SU-DHL-6 (cell line): ENCODE results near the gene CLCNKA.
"Not testable (repeated sequence)": the region's sequence is repeated elsewhere in the genome, so short reads cannot be mapped to it uniquely, and the experiment has no call there.

Source experiments
- H2AFZ ChIP-seq: fragments of 200-600 bp; sonication (generic); 2 replicates; pipeline ENCODE4 v1.6.1; 2014; ENCODE audit warnings: low read depth, mild to moderate bottlenecking, moderate library complexity, mixed read lengths, antibody characterized with exemption, low read length; ENCODE audit not compliant: severe bottlenecking
- H3F3A ChIP-seq: fragments of 200-600 bp; shearing (Covaris generic); 2 replicates; pipeline ENCODE4 v1.6.0; 2016; ENCODE audit warnings: antibody characterized with exemption, mild to moderate bottlenecking; ENCODE audit not compliant: insufficient read depth
- H3K27ac ChIP-seq: fragments of 200-600 bp; sonication (generic); 2 replicates; pipeline ENCODE4 v1.5.1; 2016; ENCODE audit warnings: low read depth, mild to moderate bottlenecking, low read length, moderate library complexity, mixed read lengths
- H3K27me3 ChIP-seq: fragments of 200-600 bp; sonication (generic), shearing (Covaris generic); 2 replicates; pipeline ENCODE4 v1.6.0; 2014; ENCODE audit warnings: mild to moderate bottlenecking, low read length
- H3K36me3 ChIP-seq: fragments of 200-600 bp; sonication (generic); 2 replicates; pipeline ENCODE4 v1.6.1; 2014; ENCODE audit warnings: mild to moderate bottlenecking, low read length, mixed read lengths
- H3K4me2 ChIP-seq: fragments of 300-600, 200-600 bp; shearing (Covaris generic), sonication (generic); 2 replicates; pipeline ENCODE4 v1.6.0; 2014; ENCODE audit warnings: low read length, low read depth, mild to moderate bottlenecking; ENCODE audit not compliant: poor library complexity, severe bottlenecking
- H3K4me3 ChIP-seq: fragments of 200-600 bp; sonication (generic); 2 replicates; pipeline ENCODE4 v1.5.1; 2014; ENCODE audit warnings: antibody characterized with exemption, low read length, mild to moderate bottlenecking, mixed read lengths; ENCODE audit not compliant: insufficient read depth, poor library complexity, severe bottlenecking
- H3K79me2 ChIP-seq: fragments of 200-600 bp; sonication (generic); 2 replicates; pipeline ENCODE4 v1.6.1; 2014; ENCODE audit warnings: mild to moderate bottlenecking, low read length, moderate library complexity; ENCODE audit not compliant: insufficient read depth
- H3K9ac ChIP-seq: fragments of 200-600 bp; sonication (generic); 2 replicates; pipeline ENCODE4 v1.7.0; 2014; ENCODE audit warnings: mild to moderate bottlenecking, low read length
- H3K9me2 ChIP-seq: fragments of 200-600 bp; sonication (generic); replicated peaks from 2 replicates; pipeline ENCODE4 v1.6.1; 2014; ENCODE audit warnings: low read length; ENCODE audit not compliant: insufficient read depth
- H3K9me3 ChIP-seq: fragments of 200-600 bp; sonication (generic); 2 replicates; pipeline ENCODE4 v1.6.1; 2014; ENCODE audit warnings: low read length, mixed read lengths; ENCODE audit not compliant: insufficient read depth
- H4K20me1 ChIP-seq: fragments of 200-600 bp; sonication (generic); 2 replicates; pipeline ENCODE4 v1.6.1; 2014; ENCODE audit warnings: low read depth, mild to moderate bottlenecking, antibody characterized with exemption, low read length, moderate library complexity, mixed read lengths
- EZH2phosphoT487 ChIP-seq: fragments of 200-600 bp; sonication (generic), shearing (Covaris generic); conservative IDR thresholded peaks from 2 replicates; pipeline ENCODE4 v1.6.1; 2018; ENCODE audit warnings: mild to moderate bottlenecking, antibody characterized with exemption, low read length, moderate library complexity, mixed read lengths
- TF ChIP-seq, protein P1 (sequence below): fragments of 200-600 bp; sonication (generic); IDR thresholded peaks from one replicate; pipeline ENCODE4 v1.5.1; 2017; ENCODE audit warnings: antibody characterized with exemption, mild to moderate bottlenecking, low read length, moderate library complexity; ENCODE audit not compliant: insufficient read depth, poor library complexity, severe bottlenecking

The CLCNKA gene

DNA sequence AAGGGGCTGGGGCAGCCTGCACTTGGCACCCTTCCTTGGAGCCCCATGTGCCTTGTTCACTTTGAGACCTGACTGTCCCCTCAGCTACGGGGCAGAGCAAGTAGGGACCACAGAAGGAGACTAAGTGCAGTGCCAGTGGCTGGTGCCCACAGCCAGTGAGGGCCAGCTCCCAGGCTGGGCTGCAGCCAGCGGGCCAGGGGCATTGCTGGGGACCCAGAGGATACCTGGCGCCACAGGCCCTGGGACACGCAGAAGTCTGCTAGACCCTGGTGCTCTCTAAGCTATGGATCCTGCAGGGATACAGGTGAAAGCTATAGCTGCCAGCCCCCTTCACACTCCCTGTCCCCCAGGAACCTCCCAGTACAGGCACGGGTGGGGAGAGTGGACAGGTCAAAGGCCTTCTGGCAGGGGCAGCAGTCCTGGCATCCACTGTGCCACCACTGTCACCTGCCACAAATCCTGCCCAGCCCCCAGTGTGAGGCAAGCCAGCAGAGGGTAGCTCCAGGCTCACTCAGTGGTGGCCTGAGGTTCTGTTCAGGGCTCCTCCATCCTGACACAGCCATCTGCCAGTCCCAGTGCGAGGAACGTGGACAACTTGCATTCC is 1.3 kb downstream of the CLCNKA start:
- Histone ChIP-seq H3K9me2 (no peaks in the 10 kb centered on the region), H3K9ac (no peak overlapping the region), H3F3A (no peaks in the 10 kb centered on the region), H3K79me2 (no peaks in the 10 kb centered on the region), H3K27me3 (no peaks in the 10 kb centered on the region), H4K20me1 (no peaks in the 10 kb centered on the region), H3K4me3 (no peak overlapping the region), H2AFZ (no peak overlapping the region), H3K9me3 (no peaks in the 10 kb centered on the region), H3K36me3 (no peaks in the 10 kb centered on the region), H3K27ac (no peak overlapping the region), H3K4me2 (no peak overlapping the region)
- TF ChIP-seq, protein P1, sequence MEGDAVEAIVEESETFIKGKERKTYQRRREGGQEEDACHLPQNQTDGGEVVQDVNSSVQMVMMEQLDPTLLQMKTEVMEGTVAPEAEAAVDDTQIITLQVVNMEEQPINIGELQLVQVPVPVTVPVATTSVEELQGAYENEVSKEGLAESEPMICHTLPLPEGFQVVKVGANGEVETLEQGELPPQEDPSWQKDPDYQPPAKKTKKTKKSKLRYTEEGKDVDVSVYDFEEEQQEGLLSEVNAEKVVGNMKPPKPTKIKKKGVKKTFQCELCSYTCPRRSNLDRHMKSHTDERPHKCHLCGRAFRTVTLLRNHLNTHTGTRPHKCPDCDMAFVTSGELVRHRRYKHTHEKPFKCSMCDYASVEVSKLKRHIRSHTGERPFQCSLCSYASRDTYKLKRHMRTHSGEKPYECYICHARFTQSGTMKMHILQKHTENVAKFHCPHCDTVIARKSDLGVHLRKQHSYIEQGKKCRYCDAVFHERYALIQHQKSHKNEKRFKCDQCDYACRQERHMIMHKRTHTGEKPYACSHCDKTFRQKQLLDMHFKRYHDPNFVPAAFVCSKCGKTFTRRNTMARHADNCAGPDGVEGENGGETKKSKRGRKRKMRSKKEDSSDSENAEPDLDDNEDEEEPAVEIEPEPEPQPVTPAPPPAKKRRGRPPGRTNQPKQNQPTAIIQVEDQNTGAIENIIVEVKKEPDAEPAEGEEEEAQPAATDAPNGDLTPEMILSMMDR = no peak
- no peak for TF ChIP-seq EZH2phosphoT487

DNA sequence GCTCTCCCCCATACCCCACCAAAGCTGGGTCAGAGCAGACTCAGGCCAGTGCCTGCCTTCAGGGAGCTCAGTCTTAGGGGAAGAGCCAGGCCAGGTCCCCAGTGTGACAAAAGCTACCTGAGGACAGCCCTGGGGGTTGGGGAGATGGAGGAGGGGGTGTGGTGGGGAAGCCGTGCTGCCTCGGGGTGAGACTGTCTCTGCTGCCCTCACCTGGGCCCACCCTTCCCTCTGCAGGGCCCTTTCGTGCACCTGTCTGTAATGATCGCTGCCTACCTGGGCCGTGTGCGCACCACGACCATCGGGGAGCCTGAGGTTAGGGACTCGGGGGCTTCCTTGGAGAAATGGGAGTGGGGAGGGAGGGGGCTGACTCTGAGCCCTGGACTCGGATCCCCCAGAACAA is 4.5 kb downstream of the CLCNKA start:
- not testable (repeated sequence) for H3K4me3 ChIP-seq, H3K27ac ChIP-seq, H3K9me2 ChIP-seq, H3K9ac ChIP-seq, H3K36me3 ChIP-seq, H3F3A ChIP-seq, H3K9me3 ChIP-seq, H2AFZ ChIP-seq, H3K27me3 ChIP-seq, H3K79me2 ChIP-seq, H3K4me2 ChIP-seq, H4K20me1 ChIP-seq

DNA sequence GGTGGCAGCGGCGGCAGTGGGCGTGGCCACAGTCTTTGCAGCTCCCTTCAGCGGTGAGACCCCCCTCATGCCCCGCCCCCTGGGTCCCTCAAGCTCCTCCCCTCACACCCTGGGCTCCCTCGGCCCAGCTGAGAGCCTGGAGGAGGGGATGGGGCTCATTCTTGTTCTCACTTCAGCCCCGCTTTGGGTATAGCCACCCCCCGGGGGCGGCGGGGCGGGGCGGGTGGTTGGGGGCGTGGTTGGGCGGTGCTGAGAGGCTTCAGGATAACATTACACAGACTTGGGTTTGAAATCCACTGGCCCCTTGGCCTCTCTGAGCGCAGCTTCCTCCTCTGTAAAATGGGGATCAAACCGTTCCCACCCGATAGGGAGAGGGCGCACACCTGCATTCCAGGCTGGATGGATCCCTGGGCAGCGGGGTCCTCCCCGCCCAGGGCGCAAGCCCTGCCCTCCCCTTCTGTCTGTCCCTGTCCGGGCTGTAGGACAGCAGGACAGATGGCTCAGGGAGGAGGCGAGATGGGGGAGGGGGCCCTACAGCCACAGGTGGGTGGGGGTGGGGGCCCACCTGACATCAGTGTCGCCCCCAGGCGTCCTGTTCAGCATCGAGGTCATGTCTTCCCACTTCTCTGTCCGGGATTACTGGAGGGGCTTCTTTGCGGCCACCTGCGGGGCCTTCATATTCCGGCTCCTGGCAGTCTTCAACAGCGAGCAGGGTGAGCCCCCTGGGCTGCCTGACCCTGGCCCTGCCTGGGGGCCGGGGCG is 5.1 kb downstream of the CLCNKA start:
- Histone ChIP-seq H2AFZ (no peak overlapping the region), H3K9me2 (no peaks in the 10 kb centered on the region), H3K79me2 (no peaks in the 10 kb centered on the region), H3K4me2 (no peak overlapping the region), H4K20me1 (no peaks in the 10 kb centered on the region), H3K27me3 (no peaks in the 10 kb centered on the region), H3K27ac (no peak overlapping the region), H3K4me3 (no peak overlapping the region), H3K9ac (no peak overlapping the region), H3F3A (no peaks in the 10 kb centered on the region), H3K9me3 (no peaks in the 10 kb centered on the region), H3K36me3 (no peaks in the 10 kb centered on the region)
- TF ChIP-seq, protein P1 = no peak
- TF ChIP-seq EZH2phosphoT487 = no peak

DNA sequence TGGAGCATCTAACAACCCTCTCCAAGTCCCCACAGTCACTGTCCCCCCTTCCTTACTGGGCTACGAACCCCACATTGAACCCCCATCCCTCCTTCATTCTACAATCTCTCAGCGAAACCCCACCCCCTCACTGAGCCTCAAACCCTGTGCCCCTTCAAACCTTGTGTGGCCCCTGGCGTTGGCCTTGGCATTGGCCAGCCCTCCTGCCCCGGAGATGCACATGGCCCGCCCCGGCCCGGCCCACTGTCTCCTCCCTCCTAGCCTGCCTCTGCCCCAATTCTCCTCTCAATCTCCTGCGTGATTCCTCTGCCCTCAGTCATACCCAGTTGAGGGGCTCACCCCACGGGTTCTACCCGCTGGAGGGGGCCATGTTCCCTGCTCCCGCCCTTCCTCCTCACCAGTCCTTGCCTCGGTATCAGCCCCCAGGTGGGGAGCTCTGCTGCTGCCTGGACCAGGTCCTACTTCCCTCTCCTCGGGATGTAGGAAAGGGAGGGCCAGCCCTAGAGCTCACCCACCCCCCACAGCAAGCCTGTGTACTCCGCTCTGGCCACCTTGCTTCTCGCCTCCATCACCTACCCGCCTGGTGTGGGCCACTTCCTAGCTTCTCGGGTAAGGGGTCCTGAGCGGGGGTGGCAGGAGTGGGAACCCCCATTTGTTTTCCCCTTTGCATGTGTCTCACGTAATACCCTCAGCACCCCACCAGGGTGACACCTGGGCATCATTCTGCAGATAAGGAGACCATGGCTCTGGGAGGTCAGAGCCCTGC is 6.6 kb downstream of the CLCNKA start:
- no peaks in the 10 kb centered on the region for H3K79me2 ChIP-seq
- H3K4me3 ChIP-seq = no peak overlapping the region
- H4K20me1 ChIP-seq = no peaks in the 10 kb centered on the region
- no peaks in the 10 kb centered on the region for H3K9me3 ChIP-seq
- no peaks in the 10 kb centered on the region for H3K27me3 ChIP-seq
- no peak overlapping the region for H3K4me2 ChIP-seq
- TF ChIP-seq, protein P1 = no peak
- TF ChIP-seq EZH2phosphoT487 = no peak
- H3K36me3 ChIP-seq = no peaks in the 10 kb centered on the region
- H3K9ac ChIP-seq = no peak overlapping the region
- no peak overlapping the region for H2AFZ ChIP-seq
- H3F3A ChIP-seq = no peaks in the 10 kb centered on the region
- no peak overlapping the region for H3K27ac ChIP-seq
- H3K9me2 ChIP-seq = no peaks in the 10 kb centered on the region

DNA sequence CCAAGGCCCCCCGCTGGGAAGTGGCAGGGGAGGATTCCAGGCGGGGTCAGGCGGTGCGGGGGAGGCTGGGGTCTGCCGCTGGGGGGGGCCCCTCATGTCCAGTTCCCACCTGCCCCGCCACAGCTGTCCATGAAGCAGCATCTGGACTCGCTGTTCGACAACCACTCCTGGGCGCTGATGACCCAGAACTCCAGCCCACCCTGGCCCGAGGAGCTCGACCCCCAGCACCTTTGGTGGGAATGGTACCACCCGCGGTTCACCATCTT is 7.1 kb downstream of the CLCNKA start:
- not testable (repeated sequence) for H3K9me3 ChIP-seq, H3K4me2 ChIP-seq, H4K20me1 ChIP-seq, H3K9ac ChIP-seq, H3K27me3 ChIP-seq, H3K4me3 ChIP-seq, H3F3A ChIP-seq, H3K36me3 ChIP-seq, H3K27ac ChIP-seq, H3K9me2 ChIP-seq, H2AFZ ChIP-seq, H3K79me2 ChIP-seq
